HCT116 (cell line): ENCODE measurements around the gene ATP7B. TPM values are rescaled to one million over a fixed set of nuclear protein-coding genes. Genes with fewer than 3 reads are reported as not detected.

Experiments used
- ATAC-seq: fragments of 200-7000 bp; cut with Tn5 transposase; 2 replicates; pipeline ENCODE4 v1.9.1; 2020; ENCODE audit warnings: mild to moderate bottlenecking, moderate library complexity
- BruUV-seq: library from RNA; stranded (reverse); fragments of 400-500 nt; replicated peaks from 2 replicates; lab custom pipeline; 2021; lab: Mats Ljungman, UMichigan
- CTCF ChIA-PET: fragments of 300-600 bp; sonication (Branson Sonifier 250); formaldehyde crosslinking; loops from one replicate; lab custom pipeline; 2021; ENCODE audit warnings: antibody characterized with exemption; lab: Charles Lee
- POLR2A ChIA-PET: fragments of 300-600, 350-600 bp; sonication (Branson Sonifier 250); formaldehyde crosslinking; loops from one replicate; lab custom pipeline; 2021; ENCODE audit warnings: antibody characterized with exemption; lab: Charles Lee
- RAD21 ChIA-PET, 2 experiments: fragments of 300-600 bp; sonication (Branson Sonifier 250); formaldehyde crosslinking; loops; one replicate each; lab custom pipeline; 2023; ENCODE audit warnings: low total read pairs in 2 of 2; ENCODE audit not compliant: uncharacterized antibody in 2 of 2, unreplicated experiment in 2 of 2, low non-redundant PET in 1 of 2; lab: Charles Lee
- DNase-seq: peaks from one replicate; pipeline ENCODE4 v3.0.0-alpha.2; 2010; ENCODE audit warnings: low read depth, low spot score
- H2AFZ ChIP-seq: fragments of 200-600 bp; shearing (Covaris generic), sonication (generic); 2 replicates; pipeline ENCODE4 v1.6.1; 2017; ENCODE audit warnings: low read depth, mixed run types, mixed read lengths, antibody characterized with exemption, low read length; ENCODE audit not compliant: poor library complexity, severe bottlenecking
- H3K27ac ChIP-seq: 2 replicates; pipeline ENCODE4 v1.5.1; 2012; ENCODE audit warnings: low read depth, low read length
- H3K27me3 ChIP-seq: fragments of 200-600 bp; sonication (generic); 2 replicates; pipeline ENCODE4 v1.6.1; 2016; ENCODE audit warnings: mixed run types, low read length, mixed read lengths; ENCODE audit not compliant: insufficient read depth
- H3K36me3 ChIP-seq, 2 experiments: fragments of 200-500 bp in 1 of 2; fragments of 200-600 bp in 1 of 2; sonication (Bioruptor generic) in 1 of 2; sonication (generic) in 1 of 2; 2 replicates each; pipeline versions ENCODE4 v1.5.1 to v1.6.1; 2014 to 2016; ENCODE audit warnings: low read length in 2 of 2, inconsistent platforms in 1 of 2, mixed read lengths in 1 of 2, mixed run types in 1 of 2; ENCODE audit not compliant: insufficient read depth in 2 of 2, control insufficient read depth in 1 of 2
- H3K4me1 ChIP-seq, 2 experiments: fragments of 200-600 bp in 1 of 2; sonication (generic) in 1 of 2; 2 replicates each; pipeline versions ENCODE4 v1.5.1 to v1.6.1; 2012 to 2017; ENCODE audit warnings: low read length in 2 of 2, inconsistent platforms in 1 of 2, mild to moderate bottlenecking in 1 of 2, mixed read lengths in 1 of 2, mixed run types in 1 of 2, moderate library complexity in 1 of 2; ENCODE audit not compliant: insufficient read depth in 2 of 2, control insufficient read depth in 1 of 2
- H3K4me2 ChIP-seq: fragments of 200-600 bp; sonication (generic); 2 replicates; pipeline ENCODE4 v1.6.1; 2017; ENCODE audit warnings: mixed run types, low read length, mixed read lengths
- H3K4me3 ChIP-seq, 2 experiments: fragments of 200-600 bp in 1 of 2; sonication (generic) in 1 of 2; replicated peaks in 1 of 2; 2 replicates each; pipeline ENCODE4 v1.5.1; 2011 to 2016; ENCODE audit warnings: low read length in 2 of 2, control low read depth in 1 of 2, low read depth in 1 of 2, mild to moderate bottlenecking in 1 of 2, mixed read lengths in 1 of 2, mixed run types in 1 of 2
- H3K79me2 ChIP-seq: fragments of 200-600 bp; sonication (generic); 2 replicates; pipeline ENCODE4 v1.6.1; 2017; ENCODE audit warnings: mild to moderate bottlenecking, mixed run types, low read length, moderate library complexity, mixed read lengths; ENCODE audit not compliant: insufficient read depth
- H3K9ac ChIP-seq: fragments of 200-600 bp; sonication (generic); 2 replicates; pipeline ENCODE4 v1.6.1; 2016; ENCODE audit warnings: low read length, mixed read lengths
- H3K9me2 ChIP-seq: fragments of 200-600 bp; sonication (generic), shearing (Covaris generic); 2 replicates; pipeline ENCODE4 v1.6.1; 2017; ENCODE audit warnings: mixed run types, mild to moderate bottlenecking, moderate library complexity; ENCODE audit not compliant: insufficient read depth
- H3K9me3 ChIP-seq, 2 experiments: fragments of 200-500 bp in 1 of 2; fragments of 200-600 bp in 1 of 2; sonication (Bioruptor generic) in 1 of 2; sonication (generic) in 1 of 2; 2 replicates each; pipeline ENCODE4 v1.6.1; 2014 to 2017; ENCODE audit warnings: low read length in 2 of 2, mixed read lengths in 2 of 2, inconsistent platforms in 1 of 2, low read depth in 1 of 2, mild to moderate bottlenecking in 1 of 2, mixed run types in 1 of 2, moderate library complexity in 1 of 2; ENCODE audit not compliant: control insufficient read depth in 1 of 2, insufficient read depth in 1 of 2
- H4K20me1 ChIP-seq: fragments of 200-600 bp; sonication (generic), shearing (Covaris generic); 2 replicates; pipeline ENCODE4 v1.6.1; 2017; ENCODE audit warnings: mixed run types, mild to moderate bottlenecking, moderate library complexity; ENCODE audit not compliant: insufficient read depth
- CEBPB ChIP-seq: IDR thresholded peaks from 2 replicates; pipeline ENCODE4 v1.6.1; 2012; ENCODE audit warnings: low read depth
- EGR1 ChIP-seq: IDR thresholded peaks from 2 replicates; pipeline ENCODE4 v1.6.1; 2012; ENCODE audit warnings: low read depth
- ELF1 ChIP-seq: IDR thresholded peaks from 2 replicates; pipeline ENCODE4 v1.6.1; 2012; ENCODE audit warnings: low read depth, borderline replicate concordance
- EZH2 ChIP-seq: fragments of 200-600 bp; sonication (generic); IDR thresholded peaks from 2 replicates; pipeline ENCODE4 v1.6.1; 2017; ENCODE audit warnings: antibody characterized with exemption, mixed run types
- FOSL1 ChIP-seq: IDR thresholded peaks from 2 replicates; pipeline ENCODE4 v1.6.1; 2012; ENCODE audit warnings: low read depth
- POLR2A ChIP-seq: IDR thresholded peaks from 2 replicates; pipeline ENCODE4 v1.7.0; 2011; ENCODE audit warnings: borderline replicate concordance; ENCODE audit not compliant: insufficient read depth, insufficient read length; ENCODE audit errors: extremely low read depth
- POLR2AphosphoS5 ChIP-seq: IDR thresholded peaks from 2 replicates; pipeline ENCODE4 v1.6.1; 2011; ENCODE audit warnings: mild to moderate bottlenecking, low read depth, low read length, moderate library complexity
- SIN3A ChIP-seq: IDR thresholded peaks from 2 replicates; pipeline ENCODE4 v1.6.1; 2012; ENCODE audit warnings: low read depth
- SP1 ChIP-seq: IDR thresholded peaks from 2 replicates; pipeline ENCODE4 v1.6.1; 2012; ENCODE audit warnings: low read depth
- SRF ChIP-seq: IDR thresholded peaks from 2 replicates; pipeline ENCODE4 v1.6.1; 2012; ENCODE audit warnings: low read depth
- TCF7L2 ChIP-seq: IDR thresholded peaks from 2 replicates; pipeline ENCODE4 v1.7.0; 2011; ENCODE audit warnings: borderline replicate concordance, inconsistent platforms; ENCODE audit not compliant: insufficient read depth, insufficient read length; ENCODE audit errors: extremely low read depth
- YY1 ChIP-seq: IDR thresholded peaks from 2 replicates; pipeline ENCODE4 v1.6.1; 2011; ENCODE audit warnings: low read length, low read depth, moderate library complexity, mild to moderate bottlenecking; ENCODE audit not compliant: insufficient replicate concordance; ENCODE audit errors: extremely low read depth
- ZFX ChIP-seq: fragments of 450-650 bp; IDR thresholded peaks from 2 replicates; pipeline ENCODE4 v1.6.1; 2017
- ZNF274 ChIP-seq: fragments of 200-500 bp; sonication (Bioruptor generic); IDR thresholded peaks from 2 replicates; pipeline ENCODE4 v1.6.1; 2014; ENCODE audit warnings: mild to moderate bottlenecking, low read depth, low read length, inconsistent platforms
- intact Hi-C: fragments of 100-400 bp; cut with micrococcal nuclease; formaldehyde crosslinking; loops from 2 replicates; pipeline ENCODE4 v1.10.0; 2022
- total RNA-seq: library from RNA; stranded (reverse); gene quantifications from one replicate; pipeline ENCODE4 v1.2.1, GENCODE V29; 2021; ENCODE audit not compliant: unreplicated experiment
- TF ChIP-seq, protein P1 (sequence below): IDR thresholded peaks from 2 replicates; pipeline ENCODE4 v1.6.1; 2011; ENCODE audit warnings: mild to moderate bottlenecking, low read length, moderate library complexity; ENCODE audit not compliant: insufficient replicate concordance; ENCODE audit errors: extremely low read depth
- TF ChIP-seq, protein P2 (sequence below): IDR thresholded peaks from 2 replicates; pipeline ENCODE4 v1.6.1; 2012
- TF ChIP-seq, protein P3 (sequence below), 3 experiments: fragments of 200-600 bp in 1 of 3; sonication (generic) in 1 of 3; IDR thresholded peaks in 2 of 3; conservative IDR thresholded peaks in 1 of 3; 2 replicates each; pipeline ENCODE4 v1.5.1; 2012 to 2017; ENCODE audit warnings: low read depth in 2 of 3, low read length in 2 of 3, antibody characterized with exemption in 1 of 3, borderline replicate concordance in 1 of 3, control low read depth in 1 of 3, mild to moderate bottlenecking in 1 of 3, mixed read lengths in 1 of 3, mixed run types in 1 of 3, moderate library complexity in 1 of 3; ENCODE audit not compliant: insufficient read depth in 1 of 3

ATP7B gene
- total RNA-seq, 1 experiment from 2014 or later: 10.3 TPM

DNA sequence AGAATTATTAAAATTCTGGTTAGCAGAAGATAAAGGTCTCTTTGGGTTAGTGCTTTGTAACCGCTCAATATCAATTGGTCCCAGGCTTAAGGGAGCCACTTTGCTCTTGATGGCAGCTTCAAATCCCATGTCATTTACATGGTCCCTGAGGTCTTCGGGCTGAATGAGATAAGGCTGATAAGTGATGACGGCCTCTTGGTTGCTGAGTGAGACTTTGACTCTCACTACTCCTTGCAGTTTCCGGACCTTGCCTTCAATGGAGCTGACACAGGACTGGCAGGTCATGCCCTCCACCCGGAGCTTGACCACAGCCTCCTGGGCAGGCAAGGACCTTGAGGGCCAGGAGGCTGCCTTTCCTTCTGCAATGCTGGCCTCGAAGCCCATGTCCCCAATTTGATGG, 36.8 kb downstream of the ATP7B start:
- Histone ChIP-seq H3K9me3 (no peaks in the 10 kb centered on the region), H2AFZ (no peak overlapping the region), H3K27me3 (no peaks in the 10 kb centered on the region), H3K9me2 (no peaks in the 10 kb centered on the region), H3K27ac (no peak overlapping the region), H3K4me2 (no peak overlapping the region), H3K36me3 (no peaks in the 10 kb centered on the region), H3K4me1 (no peaks in the 10 kb centered on the region), H3K9ac (no peak overlapping the region), H3K79me2 (no peaks in the 10 kb centered on the region), H4K20me1 (no peaks in the 10 kb centered on the region), H3K4me3 (no peak overlapping the region)
- intact Hi-C loops: no loop called here
- CTCF ChIA-PET: no interaction called here
- RAD21 ChIA-PET: no interaction called here
- no peak for DNase-seq
- BruUV-seq: no TSS peak
- ATAC-seq: no peak
- POLR2A ChIA-PET: no interaction called here
- TF ChIP-seq, protein P1, sequence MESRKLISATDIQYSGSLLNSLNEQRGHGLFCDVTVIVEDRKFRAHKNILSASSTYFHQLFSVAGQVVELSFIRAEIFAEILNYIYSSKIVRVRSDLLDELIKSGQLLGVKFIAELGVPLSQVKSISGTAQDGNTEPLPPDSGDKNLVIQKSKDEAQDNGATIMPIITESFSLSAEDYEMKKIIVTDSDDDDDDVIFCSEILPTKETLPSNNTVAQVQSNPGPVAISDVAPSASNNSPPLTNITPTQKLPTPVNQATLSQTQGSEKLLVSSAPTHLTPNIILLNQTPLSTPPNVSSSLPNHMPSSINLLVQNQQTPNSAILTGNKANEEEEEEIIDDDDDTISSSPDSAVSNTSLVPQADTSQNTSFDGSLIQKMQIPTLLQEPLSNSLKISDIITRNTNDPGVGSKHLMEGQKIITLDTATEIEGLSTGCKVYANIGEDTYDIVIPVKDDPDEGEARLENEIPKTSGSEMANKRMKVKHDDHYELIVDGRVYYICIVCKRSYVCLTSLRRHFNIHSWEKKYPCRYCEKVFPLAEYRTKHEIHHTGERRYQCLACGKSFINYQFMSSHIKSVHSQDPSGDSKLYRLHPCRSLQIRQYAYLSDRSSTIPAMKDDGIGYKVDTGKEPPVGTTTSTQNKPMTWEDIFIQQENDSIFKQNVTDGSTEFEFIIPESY: no peak
- no peak for TF ChIP-seq TCF7L2
- no peak for TF ChIP-seq EGR1
- TF ChIP-seq SIN3A: no peak
- no peak for TF ChIP-seq SRF
- no peak for TF ChIP-seq POLR2AphosphoS5
- no peak for TF ChIP-seq YY1
- no peak for TF ChIP-seq ZFX
- no peak for TF ChIP-seq ELF1
- TF ChIP-seq, protein P2, sequence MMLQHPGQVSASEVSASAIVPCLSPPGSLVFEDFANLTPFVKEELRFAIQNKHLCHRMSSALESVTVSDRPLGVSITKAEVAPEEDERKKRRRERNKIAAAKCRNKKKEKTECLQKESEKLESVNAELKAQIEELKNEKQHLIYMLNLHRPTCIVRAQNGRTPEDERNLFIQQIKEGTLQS: no peak
- TF ChIP-seq FOSL1: no peak
- TF ChIP-seq ZNF274: no peak
- TF ChIP-seq, protein P3, sequence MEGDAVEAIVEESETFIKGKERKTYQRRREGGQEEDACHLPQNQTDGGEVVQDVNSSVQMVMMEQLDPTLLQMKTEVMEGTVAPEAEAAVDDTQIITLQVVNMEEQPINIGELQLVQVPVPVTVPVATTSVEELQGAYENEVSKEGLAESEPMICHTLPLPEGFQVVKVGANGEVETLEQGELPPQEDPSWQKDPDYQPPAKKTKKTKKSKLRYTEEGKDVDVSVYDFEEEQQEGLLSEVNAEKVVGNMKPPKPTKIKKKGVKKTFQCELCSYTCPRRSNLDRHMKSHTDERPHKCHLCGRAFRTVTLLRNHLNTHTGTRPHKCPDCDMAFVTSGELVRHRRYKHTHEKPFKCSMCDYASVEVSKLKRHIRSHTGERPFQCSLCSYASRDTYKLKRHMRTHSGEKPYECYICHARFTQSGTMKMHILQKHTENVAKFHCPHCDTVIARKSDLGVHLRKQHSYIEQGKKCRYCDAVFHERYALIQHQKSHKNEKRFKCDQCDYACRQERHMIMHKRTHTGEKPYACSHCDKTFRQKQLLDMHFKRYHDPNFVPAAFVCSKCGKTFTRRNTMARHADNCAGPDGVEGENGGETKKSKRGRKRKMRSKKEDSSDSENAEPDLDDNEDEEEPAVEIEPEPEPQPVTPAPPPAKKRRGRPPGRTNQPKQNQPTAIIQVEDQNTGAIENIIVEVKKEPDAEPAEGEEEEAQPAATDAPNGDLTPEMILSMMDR (IDR thresholded peaks at IDR 0.05 in 2 of 3, conservative IDR thresholded peaks at IDR 0.05 in 1 of 3; ENCODE audit: borderline replicate concordance in 1 of 3, insufficient read depth in 1 of 3, low read depth in 2 of 3, low read length in 2 of 3): no peak
- no peak for TF ChIP-seq SP1
- TF ChIP-seq POLR2A: no peak
- no peak for TF ChIP-seq EZH2
- no peak for TF ChIP-seq CEBPB
